Endothelial cell of umbilical vein (primary cell): ENCODE results near the gene ZNF280C. TPM values are rescaled to one million over a fixed set of nuclear protein-coding genes. Genes with fewer than 3 reads are reported as not detected.

Experiments
- BruUV-seq: library from RNA; stranded (reverse); fragments of 400-500 nt; replicated peaks from 2 replicates; lab custom pipeline; 2021; lab: Mats Ljungman, UMichigan
- CTCF ChIA-PET: fragments of 300-600, 350-600 bp; sonication (Branson Sonifier 250); formaldehyde crosslinking; loops from one replicate; lab custom pipeline; 2021; ENCODE audit warnings: antibody characterized with exemption, inconsistent platforms; lab: Charles Lee
- POLR2A ChIA-PET: fragments of 300-600, 350-600 bp; sonication (Branson Sonifier 250); formaldehyde crosslinking; loops from one replicate; lab custom pipeline; 2021; ENCODE audit warnings: antibody characterized with exemption, inconsistent platforms; lab: Charles Lee
- DNase-seq: peaks from one replicate; pipeline ENCODE4 v3.0.0-alpha.2; 2011; ENCODE audit warnings: low read depth, low spot score
- FAIRE-seq: peaks from 2 replicates; lab custom pipeline; 2011; peaks lifted over from hg19 to GRCh38; lab: Jason Lieb, UNC
- H2AFZ ChIP-seq: 2 replicates; pipeline ENCODE4 v1.6.0; 2012; ENCODE audit warnings: low read depth, low read length, control low read depth, inconsistent platforms
- H3K27ac ChIP-seq: 2 replicates; pipeline ENCODE4 v1.5.1; 2011; ENCODE audit warnings: low read depth, mild to moderate bottlenecking, control low read depth, low read length, moderate library complexity; ENCODE audit not compliant: insufficient read depth
- H3K27me3 ChIP-seq, 2 experiments: 2 replicates each; pipeline versions ENCODE4 v1.6.0 to v1.6.1; 2011; ENCODE audit warnings: low read length in 2 of 2, mixed read lengths in 1 of 2; ENCODE audit not compliant: control insufficient read depth in 2 of 2, insufficient read depth in 2 of 2
- H3K36me3 ChIP-seq, 2 experiments: 2 replicates in 1 of 2; 3 replicates in 1 of 2; pipeline ENCODE4 v1.5.1; 2011; ENCODE audit warnings: low read length in 2 of 2, mild to moderate bottlenecking in 1 of 2, moderate library complexity in 1 of 2; ENCODE audit not compliant: control insufficient read depth in 2 of 2, insufficient read depth in 2 of 2; ENCODE audit errors: extremely low read depth in 1 of 2
- H3K4me1 ChIP-seq: 3 replicates; pipeline ENCODE4 v1.5.1; 2011; ENCODE audit warnings: mild to moderate bottlenecking, low read length; ENCODE audit not compliant: control insufficient read depth, insufficient read depth; ENCODE audit errors: extremely low read depth
- H3K4me2 ChIP-seq: 2 replicates; pipeline ENCODE4 v1.6.1; 2011; ENCODE audit warnings: low read length, control low read depth, mixed read lengths; ENCODE audit not compliant: insufficient read depth
- H3K4me3 ChIP-seq, 3 experiments: fragments of 200-600 bp in 1 of 3; sonication (generic), shearing (Covaris generic) in 1 of 3; replicated peaks in 1 of 3; 2 replicates each; pipeline ENCODE4 v1.5.1; 2011 to 2016; ENCODE audit warnings: control low read depth in 3 of 3, low read length in 3 of 3, mild to moderate bottlenecking in 2 of 3, inconsistent platforms in 1 of 3, low read depth in 1 of 3, moderate library complexity in 1 of 3; ENCODE audit not compliant: insufficient read depth in 1 of 3
- H3K79me2 ChIP-seq: 2 replicates; pipeline ENCODE4 v1.6.0; 2012; ENCODE audit warnings: low read length, inconsistent platforms; ENCODE audit not compliant: control insufficient read depth, insufficient read depth
- H3K9ac ChIP-seq: replicated peaks from 2 replicates; pipeline ENCODE3; 2011; ENCODE audit warnings: low read length, control low read depth; ENCODE audit not compliant: insufficient read depth; ENCODE audit errors: extremely low read depth
- H3K9me1 ChIP-seq: replicated peaks from 3 replicates; pipeline ENCODE4 v1.6.0; 2011; ENCODE audit warnings: mild to moderate bottlenecking, low read length; ENCODE audit not compliant: control insufficient read depth, insufficient read depth; ENCODE audit errors: extremely low read depth
- H3K9me3 ChIP-seq: replicated peaks from 2 replicates; pipeline ENCODE4 v1.5.1; 2012; ENCODE audit warnings: low read length, inconsistent platforms; ENCODE audit not compliant: control insufficient read depth, insufficient read depth
- H4K20me1 ChIP-seq: replicated peaks from 2 replicates; pipeline ENCODE3; 2011; ENCODE audit warnings: mild to moderate bottlenecking, low read length; ENCODE audit not compliant: control insufficient read depth, insufficient read depth; ENCODE audit errors: extremely low read depth
- EZH2 ChIP-seq: IDR thresholded peaks from 2 replicates; pipeline ENCODE4 v1.6.1; 2012; ENCODE audit warnings: borderline replicate concordance, low read depth, mild to moderate bottlenecking, moderate library complexity, low read length, inconsistent platforms; ENCODE audit not compliant: severe bottlenecking
- FOS ChIP-seq: IDR thresholded peaks from 2 replicates; pipeline ENCODE4 v1.6.1; 2011; ENCODE audit warnings: mild to moderate bottlenecking, low read length, moderate library complexity, borderline replicate concordance; ENCODE audit not compliant: insufficient read depth
- GATA2 ChIP-seq: IDR thresholded peaks from 2 replicates; pipeline ENCODE4 v1.7.0; 2011; ENCODE audit warnings: low read depth, mild to moderate bottlenecking, moderate library complexity, mixed read lengths, low read length; ENCODE audit not compliant: insufficient read length, insufficient read depth
- MYC ChIP-seq: IDR thresholded peaks from one replicate; pipeline ENCODE4 v1.6.1; 2011; ENCODE audit warnings: mild to moderate bottlenecking, low read depth, low read length
- dilution Hi-C: fragments of 300-500 bp; cut with MboI; formaldehyde crosslinking; loops from one replicate; pipeline ENCODE4 v1.15.0; 2019; ENCODE audit warnings: low sequenced_read_pairs; ENCODE audit not compliant: extremely low pct_ligation_motif_present
- intact Hi-C: fragments of 100-400 bp; cut with micrococcal nuclease; formaldehyde crosslinking; loops from one replicate; pipeline ENCODE4 v1.10.0; 2022
- polyA plus RNA-seq, 4 experiments: library from polyadenylated mRNA; depleted of rRNA in 3 of 4; stranded (reverse) in 3 of 4; unstranded in 1 of 4; fragments of >200 nt; gene quantifications; 2 replicates each; pipeline versions ENCODE4 v1.2.1 to v1.2.3, GENCODE V29; 2011 to 2012; ENCODE audit warnings: missing spikeins in 1 of 4
- total RNA-seq: library from RNA; stranded (reverse); gene quantifications from 2 replicates; pipeline ENCODE4 v1.2.3, GENCODE V29; 2021
- TF ChIP-seq, protein P1 (sequence below), 2 donors: IDR thresholded peaks; 1 replicate in 1 of 2; 2 replicates in 1 of 2; pipeline ENCODE4 v1.5.1; 2011; ENCODE audit warnings: low read length in 2 of 2, mild to moderate bottlenecking in 2 of 2, moderate library complexity in 2 of 2, control low read depth in 1 of 2, inconsistent platforms in 1 of 2, low read depth in 1 of 2; ENCODE audit not compliant: insufficient read depth in 1 of 2; ENCODE audit errors: extremely low read depth in 1 of 2
- TF ChIP-seq, protein P2 (sequence below): IDR thresholded peaks from 2 replicates; pipeline ENCODE4 v1.6.1; 2011; ENCODE audit not compliant: insufficient read depth, insufficient read length

Gene ZNF280C
- total and polyA plus RNA-seq, 2 donors (not counting 3 experiments of a cell fraction or from before 2014, with no cell fraction given), result 3.2 to 7.7 TPM

DNA sequence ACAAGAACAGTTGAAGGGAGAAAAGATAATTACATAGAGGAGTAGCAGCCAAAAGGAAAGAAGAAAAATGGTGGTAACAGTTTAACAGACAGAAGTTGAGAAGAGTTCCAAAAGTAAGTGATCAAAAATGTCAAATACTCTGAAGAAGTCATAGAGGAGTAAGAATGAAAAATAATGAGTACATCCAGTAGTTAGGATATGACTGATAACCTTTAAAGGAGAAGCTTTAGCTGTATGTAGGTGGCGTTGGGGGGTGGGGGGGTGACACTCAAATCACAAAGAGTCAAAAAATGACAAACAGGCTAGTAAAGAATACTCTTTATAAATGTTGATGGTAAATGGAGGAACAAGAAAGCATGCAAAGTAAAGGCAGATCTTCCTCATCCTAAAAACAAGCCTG lies 56.3 kb downstream of the ZNF280C start:
- dilution Hi-C loops, result no loop called here
- Histone ChIP-seq H3K9me3 (no peaks in the 10 kb centered on the region), H2AFZ (no peak overlapping the region), H4K20me1 (no peaks in the 10 kb centered on the region), H3K9me1 (no peaks in the 10 kb centered on the region), H3K27ac (no peak overlapping the region), H3K4me1 (no peaks in the 10 kb centered on the region), H3K36me3 (peaks cover 0 to 3% of the 10 kb centered on the region in 2 experiments), H3K4me3 (no peak overlapping the region), H3K4me2 (no peak overlapping the region), H3K27me3 (no peaks in the 10 kb centered on the region), H3K79me2 (no peaks in the 10 kb centered on the region), H3K9ac (no peak overlapping the region)
- FAIRE-seq (no peak), DNase-seq (no peak)
- TF ChIP-seq, protein P1, sequence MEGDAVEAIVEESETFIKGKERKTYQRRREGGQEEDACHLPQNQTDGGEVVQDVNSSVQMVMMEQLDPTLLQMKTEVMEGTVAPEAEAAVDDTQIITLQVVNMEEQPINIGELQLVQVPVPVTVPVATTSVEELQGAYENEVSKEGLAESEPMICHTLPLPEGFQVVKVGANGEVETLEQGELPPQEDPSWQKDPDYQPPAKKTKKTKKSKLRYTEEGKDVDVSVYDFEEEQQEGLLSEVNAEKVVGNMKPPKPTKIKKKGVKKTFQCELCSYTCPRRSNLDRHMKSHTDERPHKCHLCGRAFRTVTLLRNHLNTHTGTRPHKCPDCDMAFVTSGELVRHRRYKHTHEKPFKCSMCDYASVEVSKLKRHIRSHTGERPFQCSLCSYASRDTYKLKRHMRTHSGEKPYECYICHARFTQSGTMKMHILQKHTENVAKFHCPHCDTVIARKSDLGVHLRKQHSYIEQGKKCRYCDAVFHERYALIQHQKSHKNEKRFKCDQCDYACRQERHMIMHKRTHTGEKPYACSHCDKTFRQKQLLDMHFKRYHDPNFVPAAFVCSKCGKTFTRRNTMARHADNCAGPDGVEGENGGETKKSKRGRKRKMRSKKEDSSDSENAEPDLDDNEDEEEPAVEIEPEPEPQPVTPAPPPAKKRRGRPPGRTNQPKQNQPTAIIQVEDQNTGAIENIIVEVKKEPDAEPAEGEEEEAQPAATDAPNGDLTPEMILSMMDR (IDR thresholded peaks at IDR 0.05; ENCODE audit: extremely low read depth in 1 of 2, insufficient read depth in 1 of 2, low read depth in 1 of 2, low read length in 2 of 2), result no peak
- TF ChIP-seq EZH2 (no peak), MYC (no peak), FOS (no peak), GATA2 (no peak)
- TF ChIP-seq, protein P2, sequence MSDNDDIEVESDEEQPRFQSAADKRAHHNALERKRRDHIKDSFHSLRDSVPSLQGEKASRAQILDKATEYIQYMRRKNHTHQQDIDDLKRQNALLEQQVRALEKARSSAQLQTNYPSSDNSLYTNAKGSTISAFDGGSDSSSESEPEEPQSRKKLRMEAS, result no peak
- intact Hi-C loops, result no loop called here
- ChIA-PET CTCF (no interaction called here), POLR2A (no interaction called here)
- BruUV-seq, result no TSS peak
